ENCODE measurements around the gene CNNM2.

CNNM2 gene

DNA sequence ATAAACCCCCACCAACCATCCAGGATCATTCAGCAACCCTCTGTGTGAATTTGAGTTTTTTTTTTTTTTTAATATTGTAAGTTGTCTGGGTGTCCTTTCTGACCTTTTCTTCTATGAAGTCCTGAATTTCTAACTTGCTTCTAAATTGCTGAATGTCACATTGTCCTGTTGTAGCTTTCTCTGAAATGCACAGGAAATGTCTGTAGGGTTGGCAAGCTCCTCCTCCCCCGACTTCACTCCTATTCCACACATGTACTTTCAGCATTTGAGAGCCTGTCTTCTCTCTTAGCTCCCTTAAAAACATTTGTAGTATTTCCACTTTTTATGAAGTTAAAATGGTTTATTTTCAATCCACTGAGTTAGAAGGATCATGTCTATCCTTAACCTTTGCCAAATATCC lies 3.3 kb upstream of the CNNM2 start:
- TF ChIP-seq, protein P1, sequence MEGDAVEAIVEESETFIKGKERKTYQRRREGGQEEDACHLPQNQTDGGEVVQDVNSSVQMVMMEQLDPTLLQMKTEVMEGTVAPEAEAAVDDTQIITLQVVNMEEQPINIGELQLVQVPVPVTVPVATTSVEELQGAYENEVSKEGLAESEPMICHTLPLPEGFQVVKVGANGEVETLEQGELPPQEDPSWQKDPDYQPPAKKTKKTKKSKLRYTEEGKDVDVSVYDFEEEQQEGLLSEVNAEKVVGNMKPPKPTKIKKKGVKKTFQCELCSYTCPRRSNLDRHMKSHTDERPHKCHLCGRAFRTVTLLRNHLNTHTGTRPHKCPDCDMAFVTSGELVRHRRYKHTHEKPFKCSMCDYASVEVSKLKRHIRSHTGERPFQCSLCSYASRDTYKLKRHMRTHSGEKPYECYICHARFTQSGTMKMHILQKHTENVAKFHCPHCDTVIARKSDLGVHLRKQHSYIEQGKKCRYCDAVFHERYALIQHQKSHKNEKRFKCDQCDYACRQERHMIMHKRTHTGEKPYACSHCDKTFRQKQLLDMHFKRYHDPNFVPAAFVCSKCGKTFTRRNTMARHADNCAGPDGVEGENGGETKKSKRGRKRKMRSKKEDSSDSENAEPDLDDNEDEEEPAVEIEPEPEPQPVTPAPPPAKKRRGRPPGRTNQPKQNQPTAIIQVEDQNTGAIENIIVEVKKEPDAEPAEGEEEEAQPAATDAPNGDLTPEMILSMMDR (IDR thresholded peaks at IDR 0.05; ENCODE audit: insufficient read depth, low read depth, low read length, missing control alignments): no peak

DNA sequence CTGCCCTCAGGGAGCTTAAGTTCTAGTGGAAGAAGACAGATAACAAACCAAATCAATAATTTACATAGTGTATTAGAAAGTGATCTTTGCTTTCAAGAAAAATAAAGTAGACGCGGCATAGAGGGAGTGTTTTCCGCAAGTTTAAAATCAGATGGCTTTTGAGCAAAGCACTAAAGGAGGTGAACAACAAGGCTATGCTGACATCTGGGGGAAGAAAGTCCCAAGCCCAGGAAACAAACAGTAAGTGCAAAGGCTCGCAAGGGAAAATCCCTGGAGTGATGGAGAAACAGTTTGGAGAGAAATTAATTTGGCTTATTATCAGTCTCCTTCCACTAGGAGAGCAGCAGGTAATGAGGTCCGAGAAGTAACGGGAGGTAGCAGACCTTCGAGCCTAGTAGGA lies 1.9 kb upstream of the CNNM2 start:
- H3K4me3 ChIP-seq (ENCODE audit: low read length): no peak overlapping the region
- DNase-seq (ENCODE audit: low read depth): no peak
- TF ChIP-seq, protein P1 (IDR thresholded peaks at IDR 0.05; ENCODE audit: insufficient read depth, low read depth, low read length, missing control alignments): no peak

More for the DNA sequence above, 3.3 kb upstream of the CNNM2 start:
- H3K4me3 ChIP-seq (ENCODE audit: low read length): no peak overlapping the region
- DNase-seq (ENCODE audit: low read depth): no peak

DNA sequence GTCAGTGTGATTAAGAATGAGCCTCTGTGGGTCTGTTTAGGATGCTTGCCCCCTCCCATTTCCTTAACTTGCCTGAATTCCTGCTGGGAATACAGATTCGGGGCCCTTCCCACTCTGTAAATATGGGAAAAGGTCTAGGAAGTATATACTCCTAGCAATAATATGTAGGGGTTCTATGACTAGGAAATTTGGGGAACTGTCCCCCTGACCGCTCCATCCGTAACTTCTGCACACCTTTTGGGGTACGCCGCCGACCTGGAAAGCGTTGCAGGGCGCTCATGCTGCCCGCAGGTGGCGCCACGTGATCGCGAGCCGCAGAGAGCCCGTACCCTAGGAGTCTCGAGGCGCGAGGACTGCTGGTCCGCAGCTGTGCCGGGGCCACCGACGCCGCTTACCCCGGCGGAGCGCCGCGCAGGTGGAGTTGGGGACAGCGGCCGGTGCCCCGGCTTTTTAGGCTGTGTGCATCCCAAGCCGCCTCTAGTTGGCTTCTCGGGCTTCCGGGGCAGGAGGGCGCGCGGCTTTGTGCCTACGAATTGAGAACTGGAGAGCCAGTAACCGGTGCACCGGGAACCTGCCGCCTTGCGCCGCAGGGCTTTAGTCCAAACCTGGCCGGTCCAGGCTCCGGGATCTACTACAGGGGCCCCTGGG lies 656 bp upstream of the CNNM2 start:
- H3K4me3 ChIP-seq (ENCODE audit: low read length): peak overlapping the region; percentile 79
- TF ChIP-seq, protein P1 (IDR thresholded peaks at IDR 0.05; ENCODE audit: insufficient read depth, low read depth, low read length, missing control alignments): peak; percentile 84
- peak; percentile 73 for DNase-seq (ENCODE audit: low read depth)

DNA sequence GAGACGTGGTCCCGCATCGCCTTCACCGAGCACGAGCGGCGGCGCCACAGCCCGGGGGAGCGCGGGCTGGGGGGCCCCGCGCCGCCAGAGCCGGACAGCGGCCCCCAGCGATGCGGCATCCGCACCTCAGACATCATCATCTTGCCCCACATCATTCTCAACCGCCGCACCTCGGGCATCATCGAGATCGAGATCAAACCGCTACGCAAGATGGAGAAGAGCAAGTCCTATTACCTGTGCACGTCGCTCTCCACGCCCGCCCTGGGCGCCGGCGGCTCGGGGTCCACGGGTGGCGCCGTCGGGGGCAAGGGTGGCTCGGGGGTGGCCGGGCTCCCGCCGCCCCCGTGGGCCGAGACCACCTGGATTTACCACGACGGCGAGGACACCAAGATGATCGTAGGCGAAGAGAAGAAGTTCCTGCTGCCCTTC lies 737 bp downstream of the CNNM2 start:
- peak overlapping the region; percentile 79 for H3K4me3 ChIP-seq (ENCODE audit: low read length)
- TF ChIP-seq, protein P1 (IDR thresholded peaks at IDR 0.05; ENCODE audit: insufficient read depth, low read depth, low read length, missing control alignments): no peak
- peak; percentile 14 for DNase-seq (ENCODE audit: low read depth)

DNA sequence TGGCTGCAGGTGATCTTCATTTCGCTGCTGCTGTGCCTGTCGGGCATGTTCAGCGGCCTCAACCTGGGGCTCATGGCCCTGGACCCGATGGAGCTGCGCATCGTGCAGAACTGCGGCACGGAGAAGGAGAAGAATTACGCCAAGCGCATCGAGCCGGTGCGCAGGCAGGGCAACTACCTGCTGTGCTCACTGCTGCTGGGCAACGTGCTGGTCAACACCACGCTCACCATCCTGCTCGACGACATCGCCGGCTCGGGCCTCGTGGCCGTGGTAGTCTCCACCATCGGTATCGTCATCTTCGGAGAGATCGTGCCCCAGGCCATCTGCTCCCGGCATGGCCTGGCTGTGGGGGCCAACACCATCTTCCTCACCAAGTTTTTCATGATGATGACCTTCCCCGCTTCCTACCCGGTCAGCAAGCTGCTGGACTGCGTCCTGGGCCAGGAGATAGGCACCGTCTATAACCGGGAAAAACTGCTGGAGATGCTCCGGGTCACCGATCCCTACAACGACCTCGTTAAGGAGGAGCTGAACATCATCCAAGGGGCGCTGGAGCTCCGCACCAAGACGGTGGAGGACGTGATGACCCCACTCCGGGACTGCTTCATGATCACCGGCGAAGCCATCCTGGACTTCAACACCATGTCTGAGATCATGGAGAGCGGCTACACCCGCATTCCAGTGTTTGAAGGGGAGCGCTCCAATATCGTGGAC lies 1.3 kb downstream of the CNNM2 start:
- peak; percentile 17 for DNase-seq (ENCODE audit: low read depth)
- H3K4me3 ChIP-seq (ENCODE audit: low read length): peak overlapping the region; percentile 79

DNA sequence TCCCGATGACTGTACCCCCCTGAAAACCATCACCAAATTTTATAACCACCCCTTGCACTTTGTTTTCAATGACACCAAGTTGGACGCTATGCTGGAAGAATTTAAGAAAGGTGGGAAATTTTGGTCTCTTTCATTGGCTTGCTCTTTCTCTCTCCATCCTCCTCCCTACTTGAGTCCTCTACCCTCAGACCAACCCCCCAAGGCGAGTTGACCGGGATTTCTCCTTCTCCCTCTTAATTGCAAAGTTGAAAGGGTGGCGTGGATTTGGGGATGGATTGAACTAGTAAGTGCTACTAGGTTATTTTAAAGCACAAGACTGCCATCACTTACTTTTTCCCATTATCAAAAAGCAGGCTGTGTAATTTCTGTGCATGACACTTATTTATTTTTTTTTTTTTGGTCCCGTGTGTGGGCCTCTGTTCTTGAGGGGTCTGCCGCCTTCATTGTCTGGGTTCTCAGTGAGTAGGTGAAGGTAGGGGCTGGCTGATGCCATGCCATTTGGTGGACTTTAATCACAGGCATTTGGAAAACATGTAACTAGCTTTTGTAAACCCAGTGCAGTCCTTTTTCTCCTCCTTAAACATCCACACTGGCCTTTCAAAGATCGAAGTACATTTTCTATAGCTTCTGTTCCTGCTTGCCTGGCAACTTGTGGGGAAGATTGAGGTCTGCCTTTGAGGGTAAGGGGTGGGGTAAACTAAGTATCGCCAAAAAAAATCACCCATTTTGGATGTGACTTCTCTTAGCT lies 2.1 kb downstream of the CNNM2 start:
- no peak for DNase-seq (ENCODE audit: low read depth)
- H3K4me3 ChIP-seq (ENCODE audit: low read length): peak overlapping the region; percentile 0
- TF ChIP-seq, protein P1 (IDR thresholded peaks at IDR 0.05; ENCODE audit: insufficient read depth, low read depth, low read length, missing control alignments): no peak

More for the DNA sequence above, 1.3 kb downstream of the CNNM2 start:
- TF ChIP-seq, protein P1 (IDR thresholded peaks at IDR 0.05; ENCODE audit: insufficient read depth, low read depth, low read length, missing control alignments): no peak

All from epithelial cell of esophagus (primary cell).